Lower leg skin (tissue), 4 donors: ENCODE results near the gene ZNF654. TPM values are rescaled to one million over a fixed set of nuclear protein-coding genes. Genes with fewer than 3 reads are reported as not detected.
"Not testable (repeated sequence)": the region's sequence is repeated elsewhere in the genome, so short reads cannot be mapped to it uniquely, and the experiment has no call there.

Experiments used
- DNase-seq, 2 donors: peaks; one replicate each; pipeline ENCODE4 v3.0.0-alpha.2; 2019; ENCODE audit warnings: low spot score in 2 of 2
- H3K4me3 ChIP-seq: fragments of 200-600 bp; sonication (generic); 2 replicates; pipeline ENCODE4 v1.5.1; 2017; ENCODE audit warnings: mild to moderate bottlenecking, low read depth; ENCODE audit not compliant: poor library complexity, severe bottlenecking
- POLR2A ChIP-seq, 2 donors: fragments of 450-650 bp; IDR thresholded peaks; one replicate each; pipeline ENCODE4 v1.6.1; 2016 to 2017; ENCODE audit warnings: antibody characterized with exemption in 2 of 2, mild to moderate bottlenecking in 1 of 2, moderate library complexity in 1 of 2
- WGBS, 2 donors: methylation state at CpG; one replicate each; pipeline ENCODE4 v1.1.5; 2018; 5-methylcytosine and 5-hydroxymethylcytosine counted together
- intact Hi-C: fragments of 100-400 bp; cut with DNase I; formaldehyde crosslinking; loops from one replicate; pipeline ENCODE4 v1.15.0; 2023; ENCODE audit warnings: low total_unique reads
- total RNA-seq, 4 donors: library from RNA; depleted of rRNA; stranded (reverse); fragments of >200 nt; gene quantifications; one replicate each; pipeline ENCODE4 v1.1.0, GENCODE V29; 2016
- TF ChIP-seq, protein P1 (sequence below), 3 donors: fragments of 450-650 bp; IDR thresholded peaks; one replicate each; pipeline ENCODE4 v1.5.1; 2016; ENCODE audit warnings: antibody characterized with exemption in 3 of 3, mild to moderate bottlenecking in 3 of 3, moderate library complexity in 2 of 3

The ZNF654 gene
- total RNA-seq, 4 donors from 2014 or later = 12.1 to 19.4 (median 16.3) TPM

DNA sequence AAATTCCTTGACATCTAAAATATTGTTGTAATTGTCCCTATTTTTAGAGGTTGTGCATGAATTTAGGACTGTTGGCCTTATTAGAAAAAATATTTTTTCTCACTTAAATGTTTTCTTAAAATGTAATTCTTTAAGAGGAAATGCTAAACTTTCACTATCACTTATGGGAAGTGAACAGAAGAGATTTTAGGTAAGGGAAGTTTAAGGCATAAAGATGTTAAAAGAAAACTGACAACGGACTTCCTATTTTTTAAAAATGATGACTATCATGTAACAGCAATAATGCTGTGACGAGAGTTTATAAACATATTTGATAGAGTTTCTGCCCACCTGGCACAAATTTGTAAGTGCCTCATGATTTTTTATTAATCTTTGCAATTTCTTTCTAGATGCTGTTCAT lies 93.8 kb downstream of the ZNF654 start:
- no peak for TF ChIP-seq POLR2A (IDR thresholded peaks at IDR 0.05)
- TF ChIP-seq, protein P1, sequence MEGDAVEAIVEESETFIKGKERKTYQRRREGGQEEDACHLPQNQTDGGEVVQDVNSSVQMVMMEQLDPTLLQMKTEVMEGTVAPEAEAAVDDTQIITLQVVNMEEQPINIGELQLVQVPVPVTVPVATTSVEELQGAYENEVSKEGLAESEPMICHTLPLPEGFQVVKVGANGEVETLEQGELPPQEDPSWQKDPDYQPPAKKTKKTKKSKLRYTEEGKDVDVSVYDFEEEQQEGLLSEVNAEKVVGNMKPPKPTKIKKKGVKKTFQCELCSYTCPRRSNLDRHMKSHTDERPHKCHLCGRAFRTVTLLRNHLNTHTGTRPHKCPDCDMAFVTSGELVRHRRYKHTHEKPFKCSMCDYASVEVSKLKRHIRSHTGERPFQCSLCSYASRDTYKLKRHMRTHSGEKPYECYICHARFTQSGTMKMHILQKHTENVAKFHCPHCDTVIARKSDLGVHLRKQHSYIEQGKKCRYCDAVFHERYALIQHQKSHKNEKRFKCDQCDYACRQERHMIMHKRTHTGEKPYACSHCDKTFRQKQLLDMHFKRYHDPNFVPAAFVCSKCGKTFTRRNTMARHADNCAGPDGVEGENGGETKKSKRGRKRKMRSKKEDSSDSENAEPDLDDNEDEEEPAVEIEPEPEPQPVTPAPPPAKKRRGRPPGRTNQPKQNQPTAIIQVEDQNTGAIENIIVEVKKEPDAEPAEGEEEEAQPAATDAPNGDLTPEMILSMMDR (IDR thresholded peaks at IDR 0.05) = no peak
- intact Hi-C loops = no loop called here
- DNase-seq = no peak
- 70 to 85% methylated on average over 2 of the region's 2 CpGs for WGBS, 2 donors
- H3K4me3 ChIP-seq = no peak overlapping the region

DNA sequence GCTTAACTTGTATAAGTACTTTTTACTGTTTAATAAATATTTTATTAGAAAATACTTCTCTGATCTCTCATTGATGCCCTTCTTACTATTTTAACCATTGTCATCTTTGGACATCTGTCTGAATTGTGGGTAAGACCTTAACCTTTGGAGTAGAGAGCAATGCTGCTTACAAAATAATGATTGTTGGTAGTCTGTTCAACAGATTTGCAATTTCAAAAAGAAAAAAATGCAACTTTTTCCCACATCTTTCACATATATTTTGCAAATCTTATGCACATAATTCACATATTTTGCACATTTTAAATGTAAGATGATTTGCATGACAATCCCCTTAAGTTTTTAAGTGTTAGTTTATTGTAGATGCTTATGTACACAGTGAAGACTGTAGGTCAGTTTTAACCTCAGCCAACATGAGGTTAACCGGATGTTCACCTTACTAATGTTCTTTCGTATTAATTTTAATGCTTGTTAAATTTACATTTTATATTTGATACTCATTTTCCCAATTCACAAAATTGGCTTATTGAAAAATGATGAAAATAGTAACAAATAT lies 107.4 kb downstream of the ZNF654 start:
- intact Hi-C loops = no loop called here
- 97 to 98% methylated on average over 2 of the region's 2 CpGs for WGBS, 2 donors
- no peak for DNase-seq
- H3K4me3 ChIP-seq = no peak overlapping the region
- TF ChIP-seq, protein P1 (IDR thresholded peaks at IDR 0.05) = no peak

DNA sequence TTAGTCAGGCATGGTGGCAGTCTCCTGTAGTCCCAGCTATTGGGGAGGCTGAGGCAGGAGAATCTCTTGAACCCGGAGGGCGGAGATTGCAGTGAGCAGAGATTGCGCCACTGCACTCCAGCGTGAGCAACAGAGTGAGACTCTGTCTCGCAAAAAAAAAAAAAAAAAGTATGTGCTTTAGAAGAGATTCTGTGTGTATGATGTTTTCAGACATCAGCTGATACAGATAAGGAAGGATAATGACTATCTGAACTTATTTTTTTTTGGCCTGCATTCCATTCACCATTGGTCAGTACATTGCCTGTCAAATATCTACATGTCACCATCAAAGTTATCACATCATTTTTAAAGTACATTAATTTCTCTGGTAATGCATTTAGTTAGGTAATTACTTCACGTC lies 108.1 kb downstream of the ZNF654 start:
- intact Hi-C loops = no loop called here
- H3K4me3 ChIP-seq = no peak overlapping the region
- TF ChIP-seq, protein P1 (IDR thresholded peaks at IDR 0.05) = no peak
- no peak for TF ChIP-seq POLR2A (IDR thresholded peaks at IDR 0.05)
- WGBS, 2 donors = 96 to 99% methylated on average over 6 of the region's 6 CpGs
- DNase-seq = no peak

DNA sequence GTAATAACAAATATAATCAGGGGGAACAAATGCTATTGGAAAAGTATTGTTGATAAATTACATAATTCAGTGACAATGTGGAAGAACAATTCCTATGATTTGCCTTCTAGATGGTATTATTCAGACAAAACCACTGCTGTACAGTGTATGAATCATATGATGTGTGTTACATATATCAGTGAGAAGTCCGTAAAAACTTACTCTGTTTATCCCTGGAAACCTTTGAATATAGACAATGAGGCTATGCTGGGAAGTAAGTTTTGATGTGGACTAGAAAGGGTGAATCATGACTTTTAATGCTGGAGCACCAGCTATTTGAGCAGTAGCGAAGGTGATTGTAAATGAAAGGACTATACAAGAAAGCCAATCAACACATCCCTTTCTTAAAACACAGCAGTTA lies 108.6 kb downstream of the ZNF654 start:
- DNase-seq = no peak
- WGBS, 2 donors = 93 to 95% methylated on average over 2 of the region's 2 CpGs
- intact Hi-C loops = no loop called here
- H3K4me3 ChIP-seq = no peak overlapping the region
- TF ChIP-seq POLR2A (IDR thresholded peaks at IDR 0.05) = no peak
- TF ChIP-seq, protein P1 (IDR thresholded peaks at IDR 0.05) = no peak

DNA sequence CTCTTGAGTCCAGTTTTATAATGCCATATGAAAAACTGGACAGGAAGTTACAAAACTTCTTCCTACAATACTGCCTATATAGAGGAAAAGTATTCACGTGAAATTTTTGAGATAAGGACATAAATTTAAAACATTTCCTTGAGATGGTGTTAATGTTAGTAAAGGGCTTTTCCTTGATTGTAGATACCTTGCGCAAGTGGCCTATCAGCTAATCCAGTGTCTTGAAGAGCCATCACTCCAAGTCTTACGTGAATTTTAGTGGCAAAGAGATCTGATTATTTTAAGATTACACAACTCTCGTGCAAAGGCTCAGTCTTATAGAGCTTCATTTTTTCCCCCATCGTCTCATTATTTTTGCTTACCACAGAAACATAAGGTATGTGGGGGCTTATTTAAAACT lies 109.1 kb downstream of the ZNF654 start:
- TF ChIP-seq, protein P1 (IDR thresholded peaks at IDR 0.05) = no peak
- no peak for TF ChIP-seq POLR2A (IDR thresholded peaks at IDR 0.05)
- H3K4me3 ChIP-seq = no peak overlapping the region
- 87% methylated on average over 5 of the region's 5 CpGs for WGBS, 2 donors
- intact Hi-C loops = no loop called here
- no peak for DNase-seq

DNA sequence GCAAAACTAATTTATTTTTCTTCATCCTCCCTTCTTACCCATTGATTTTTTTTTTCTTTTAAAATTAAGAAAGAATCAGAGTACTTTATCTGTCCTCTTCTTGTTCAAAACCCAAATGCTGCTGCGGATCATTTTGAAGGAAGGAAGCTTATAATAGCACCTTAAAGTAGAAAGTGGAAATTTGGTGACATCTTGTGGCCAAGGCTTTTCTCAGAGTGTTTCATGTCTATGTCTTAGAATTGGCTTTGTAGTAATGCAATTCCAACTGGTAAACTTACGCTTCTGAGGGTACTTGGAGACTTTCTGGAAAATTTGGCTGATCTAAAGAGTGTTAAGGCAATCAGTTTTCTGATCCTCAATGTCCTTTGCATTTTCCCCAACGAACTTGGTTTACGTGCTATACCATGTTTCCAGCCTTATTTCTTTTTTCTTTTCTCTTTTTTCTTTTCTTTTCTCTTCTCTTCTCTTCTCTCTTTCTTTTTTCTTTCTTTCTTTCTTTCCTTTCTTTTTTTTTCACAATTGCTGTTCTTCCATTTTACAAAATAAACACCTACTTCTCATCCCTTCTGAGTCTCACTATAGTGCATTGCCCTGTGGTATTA lies 121.4 kb downstream of the ZNF654 start:
- H3K4me3 ChIP-seq = no peak overlapping the region
- intact Hi-C loops = no loop called here
- TF ChIP-seq, protein P1 (IDR thresholded peaks at IDR 0.05) = no peak
- no peak for TF ChIP-seq POLR2A (IDR thresholded peaks at IDR 0.05)
- WGBS, 2 donors = 57 to 66% methylated on average over 4 of the region's 4 CpGs
- no peak for DNase-seq

DNA sequence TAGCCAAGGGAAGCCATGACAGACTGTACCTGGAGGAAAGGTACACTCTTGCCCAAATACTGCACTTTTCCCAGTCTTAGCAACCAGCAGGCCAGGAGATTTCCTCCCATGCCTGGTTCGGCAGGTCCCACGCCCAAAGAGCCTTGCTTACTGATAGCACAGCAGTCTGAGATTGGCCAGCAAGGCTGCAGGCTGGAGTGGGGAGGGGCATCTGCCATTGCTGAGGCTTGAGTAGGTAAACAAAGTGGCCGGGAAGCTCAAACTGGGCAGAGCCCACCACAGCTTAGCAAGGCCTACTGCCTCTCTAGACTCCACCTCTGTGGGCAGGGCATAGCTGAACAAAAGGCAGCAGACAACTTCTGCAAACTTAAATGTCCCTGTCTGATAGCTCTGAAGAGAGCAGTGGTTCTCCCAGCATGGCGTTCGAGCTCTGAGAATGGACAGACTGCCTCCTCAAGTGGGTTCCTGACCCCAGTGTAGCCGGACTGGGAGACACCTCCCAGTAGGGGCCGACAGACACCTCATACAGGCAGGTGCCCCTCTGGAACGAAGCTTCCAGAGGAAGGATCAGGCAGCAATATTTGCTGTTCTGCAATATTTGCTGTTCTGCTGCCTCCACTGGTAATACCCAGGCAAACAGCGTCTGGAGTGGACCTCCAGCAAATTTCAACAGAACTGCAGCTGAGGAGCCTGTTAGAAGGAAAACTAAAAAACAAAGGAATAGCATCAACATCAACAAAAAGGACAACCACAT lies 123.3 kb downstream of the ZNF654 start:
- DNase-seq, intact Hi-C loops, H3K4me3 ChIP-seq: not testable (repeated sequence)
- 90 to 95% methylated on average over 9 of the region's 9 CpGs for WGBS, 2 donors
